OCI-LY7 (cell line): ENCODE data around the gene MSS51.

Experiments used
- EZH2phosphoT487 ChIP-seq: fragments of 200-600 bp; sonication (generic); IDR thresholded peaks from 2 replicates; pipeline ENCODE4 v1.6.1; 2018; ENCODE audit warnings: low read depth, borderline replicate concordance, mild to moderate bottlenecking, mixed run types, antibody characterized with exemption, low read length, moderate library complexity, mixed read lengths
- TF ChIP-seq, protein P1 (sequence below): fragments of 200-600 bp; sonication (generic); conservative IDR thresholded peaks from 2 replicates; pipeline ENCODE4 v1.5.1; 2014; ENCODE audit warnings: mild to moderate bottlenecking, antibody characterized with exemption, low read length, moderate library complexity, mixed read lengths

GRCh38 chr10:73416571-73416970 lies 16.8 kb downstream of the MSS51 start:
- TF ChIP-seq, protein P1, sequence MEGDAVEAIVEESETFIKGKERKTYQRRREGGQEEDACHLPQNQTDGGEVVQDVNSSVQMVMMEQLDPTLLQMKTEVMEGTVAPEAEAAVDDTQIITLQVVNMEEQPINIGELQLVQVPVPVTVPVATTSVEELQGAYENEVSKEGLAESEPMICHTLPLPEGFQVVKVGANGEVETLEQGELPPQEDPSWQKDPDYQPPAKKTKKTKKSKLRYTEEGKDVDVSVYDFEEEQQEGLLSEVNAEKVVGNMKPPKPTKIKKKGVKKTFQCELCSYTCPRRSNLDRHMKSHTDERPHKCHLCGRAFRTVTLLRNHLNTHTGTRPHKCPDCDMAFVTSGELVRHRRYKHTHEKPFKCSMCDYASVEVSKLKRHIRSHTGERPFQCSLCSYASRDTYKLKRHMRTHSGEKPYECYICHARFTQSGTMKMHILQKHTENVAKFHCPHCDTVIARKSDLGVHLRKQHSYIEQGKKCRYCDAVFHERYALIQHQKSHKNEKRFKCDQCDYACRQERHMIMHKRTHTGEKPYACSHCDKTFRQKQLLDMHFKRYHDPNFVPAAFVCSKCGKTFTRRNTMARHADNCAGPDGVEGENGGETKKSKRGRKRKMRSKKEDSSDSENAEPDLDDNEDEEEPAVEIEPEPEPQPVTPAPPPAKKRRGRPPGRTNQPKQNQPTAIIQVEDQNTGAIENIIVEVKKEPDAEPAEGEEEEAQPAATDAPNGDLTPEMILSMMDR = no peak
- no peak for TF ChIP-seq EZH2phosphoT487
